ENCODE measurements around the gene PLD1.

The PLD1 gene

DNA sequence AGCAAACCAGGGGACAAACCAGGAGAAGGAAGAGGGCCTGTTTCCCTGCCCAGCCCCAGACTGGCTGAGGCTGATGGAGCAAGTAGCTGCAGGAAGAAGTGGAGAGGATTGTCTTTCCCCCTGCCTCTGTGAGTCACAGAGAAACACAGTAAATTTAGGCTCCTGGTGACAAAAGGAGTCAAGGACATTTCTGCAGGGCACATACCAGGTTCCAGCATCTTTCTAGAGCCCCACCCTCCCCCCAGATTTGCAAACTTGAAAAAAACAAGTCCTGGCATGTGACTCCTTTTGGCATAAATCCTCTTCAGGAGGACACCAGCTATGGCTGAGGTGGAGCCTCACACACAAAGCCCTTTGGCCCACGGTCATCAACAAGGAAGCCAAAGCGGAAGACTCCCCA lies 17.8 kb downstream of the PLD1 start:
- DNase-seq (ENCODE audit: low read depth): no peak

DNA sequence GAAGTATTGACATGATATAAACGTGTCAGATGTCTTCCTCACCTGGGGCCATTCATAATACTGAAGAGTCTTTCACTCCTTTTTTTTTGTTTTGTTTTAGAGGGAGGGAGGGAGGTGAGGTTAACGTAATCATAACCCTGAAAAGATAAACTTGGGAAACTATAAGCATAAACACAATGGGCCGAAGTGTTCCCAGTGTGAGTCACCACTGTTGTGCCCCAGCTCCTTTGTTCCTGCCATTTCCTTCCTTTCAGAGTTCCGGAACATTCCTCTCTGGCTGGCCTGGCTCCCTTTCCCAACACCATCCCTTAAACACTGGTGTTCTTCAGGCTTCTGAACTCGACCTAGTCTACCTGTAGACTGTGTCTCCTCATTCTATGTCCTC lies 18.6 kb downstream of the PLD1 start:
- DNase-seq (ENCODE audit: low read depth): peak; percentile 78

DNA sequence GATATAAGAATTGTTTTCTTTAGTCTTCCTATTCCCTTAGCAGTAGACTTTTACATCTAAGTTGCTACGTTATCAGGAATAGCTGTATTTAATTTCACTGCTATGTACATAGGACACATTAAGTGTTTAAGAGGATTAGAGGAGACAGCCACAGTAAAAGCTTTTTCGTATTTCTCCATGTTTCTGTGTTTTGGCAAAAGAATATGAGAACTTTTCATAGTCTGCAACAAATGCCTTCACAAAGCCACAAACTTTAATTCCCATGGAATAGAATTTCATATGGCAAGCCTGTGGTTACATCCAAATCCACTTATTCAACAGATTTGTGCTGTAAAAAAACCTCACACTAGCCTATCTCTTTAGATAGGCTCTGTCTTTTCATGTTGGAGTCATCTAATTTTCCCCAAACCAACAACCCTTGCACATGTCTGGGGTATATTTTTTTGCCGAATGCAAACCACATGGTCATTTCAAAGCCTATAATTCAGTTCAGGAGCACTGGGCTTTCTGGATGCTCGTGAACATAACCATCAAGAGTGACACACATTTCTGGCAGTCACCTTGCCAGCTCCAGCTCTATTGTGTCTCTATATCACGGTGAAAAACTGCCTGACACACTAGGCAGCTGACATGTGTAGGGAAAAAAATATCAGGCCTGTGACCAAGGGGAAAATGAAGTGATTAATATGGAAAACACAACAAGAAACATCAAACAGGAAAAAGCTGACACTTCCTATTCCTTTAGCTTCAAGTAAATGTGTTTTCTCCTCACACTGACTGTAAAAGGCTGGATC lies 19.2 kb downstream of the PLD1 start:
- peak; percentile 31 for DNase-seq (ENCODE audit: low read depth)

DNA sequence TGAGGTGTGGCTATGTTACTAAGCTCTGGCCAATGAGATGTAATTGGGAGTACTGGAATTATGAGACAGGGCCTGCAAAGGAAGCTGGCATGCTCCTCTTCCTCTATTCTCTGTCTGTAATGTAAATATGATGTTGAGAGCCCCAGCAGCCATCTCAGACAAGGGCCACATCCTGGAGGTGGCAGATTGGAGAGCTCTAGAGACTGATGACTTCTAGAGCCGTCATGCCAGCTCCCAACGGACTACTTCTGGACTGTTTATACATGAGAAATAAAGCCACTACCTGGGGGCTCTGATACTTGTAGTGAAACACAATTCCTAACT lies 19.7 kb downstream of the PLD1 start:
- DNase-seq (ENCODE audit: low read depth): no peak

DNA sequence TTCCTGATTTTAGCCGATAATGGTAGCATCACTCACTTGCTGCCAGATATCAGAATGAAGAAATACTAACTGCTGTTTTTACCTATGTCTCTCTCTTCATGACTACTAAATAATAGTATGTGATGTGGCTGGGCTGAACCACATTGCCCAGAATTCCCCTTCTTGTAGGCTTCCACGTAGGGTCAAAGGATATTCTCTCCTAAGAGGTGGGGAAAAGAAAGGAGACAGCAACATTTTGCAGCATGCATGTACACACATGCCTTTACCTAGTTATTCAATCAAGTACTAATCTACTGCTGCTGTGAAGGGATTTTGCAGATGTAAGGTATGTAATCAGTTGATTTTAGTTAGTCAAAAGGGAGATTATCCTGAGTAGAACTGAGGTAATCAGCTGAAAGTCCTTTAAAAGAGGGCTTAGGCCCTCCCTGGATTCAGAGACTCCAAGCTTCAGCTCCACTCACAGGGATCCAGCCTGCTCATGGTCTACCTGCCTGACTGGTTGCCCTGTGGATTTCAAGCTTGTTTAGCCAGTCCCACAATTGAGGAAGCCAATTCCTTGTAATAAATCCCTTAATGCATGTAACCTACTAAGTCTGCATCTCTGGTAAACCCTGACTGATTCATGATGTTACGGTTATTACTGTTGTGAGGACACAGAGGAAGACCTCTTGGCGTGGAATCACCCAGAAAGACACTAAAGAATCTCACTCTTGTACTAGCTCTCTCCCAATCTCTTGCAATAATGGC lies 20.4 kb downstream of the PLD1 start:
- DNase-seq (ENCODE audit: low read depth): no peak

DNA sequence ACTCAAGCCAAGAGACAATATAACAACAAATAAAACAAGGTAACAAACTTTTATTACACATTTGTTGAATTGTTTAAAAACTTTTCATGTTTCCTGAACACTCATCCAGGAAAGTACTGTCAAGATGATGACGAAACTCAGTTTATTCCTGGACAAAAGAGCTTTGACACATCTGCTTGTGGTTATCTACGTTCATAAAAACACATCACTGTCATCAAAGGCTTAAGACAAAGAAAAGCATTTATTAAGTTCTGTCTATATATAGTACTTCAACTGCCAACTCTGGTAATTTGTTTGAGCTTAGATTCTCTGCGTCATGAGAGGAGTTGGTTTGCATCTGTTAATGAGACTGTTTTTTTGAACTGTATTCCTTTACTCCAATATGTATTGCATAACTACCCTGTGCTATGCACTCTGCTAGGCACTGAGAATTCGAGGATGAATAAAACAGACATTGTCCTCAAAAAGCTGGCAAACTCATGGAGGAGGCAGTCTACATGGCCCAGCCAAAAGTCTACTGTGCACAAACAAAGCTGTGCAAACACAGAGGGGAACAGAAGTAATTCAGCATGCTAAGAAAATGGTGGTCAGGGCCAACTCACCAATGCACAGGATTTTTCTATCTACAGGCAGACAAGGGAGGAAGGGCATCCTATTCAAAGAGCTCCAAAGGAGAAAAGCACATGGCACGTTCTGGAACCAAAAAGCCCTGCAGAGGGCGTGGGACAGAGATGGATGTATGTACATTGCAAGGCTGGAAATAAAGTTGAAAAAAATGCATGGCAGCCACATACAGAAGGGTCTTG lies 21.5 kb downstream of the PLD1 start:
- DNase-seq (ENCODE audit: low read depth): peak; percentile 96

DNA sequence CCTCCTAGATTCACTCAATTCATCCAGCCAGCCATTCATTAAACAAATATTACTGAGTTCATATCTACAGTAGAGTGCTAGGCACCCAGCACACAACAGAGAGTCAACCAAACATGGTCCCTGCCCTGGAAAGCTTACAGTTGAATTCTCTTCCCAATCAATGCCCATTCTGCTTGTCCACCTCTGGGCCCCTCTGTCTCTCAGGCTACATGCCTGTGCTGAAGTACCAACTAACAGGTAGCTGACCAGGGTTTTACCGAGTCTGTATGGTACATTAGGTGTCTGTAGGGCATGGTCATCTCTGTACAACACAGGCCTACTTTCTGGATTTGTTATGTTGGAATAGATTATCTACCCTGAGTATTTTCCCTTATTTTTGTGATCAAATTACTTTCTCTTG lies 23.3 kb downstream of the PLD1 start:
- DNase-seq (ENCODE audit: low read depth): no peak

DNA sequence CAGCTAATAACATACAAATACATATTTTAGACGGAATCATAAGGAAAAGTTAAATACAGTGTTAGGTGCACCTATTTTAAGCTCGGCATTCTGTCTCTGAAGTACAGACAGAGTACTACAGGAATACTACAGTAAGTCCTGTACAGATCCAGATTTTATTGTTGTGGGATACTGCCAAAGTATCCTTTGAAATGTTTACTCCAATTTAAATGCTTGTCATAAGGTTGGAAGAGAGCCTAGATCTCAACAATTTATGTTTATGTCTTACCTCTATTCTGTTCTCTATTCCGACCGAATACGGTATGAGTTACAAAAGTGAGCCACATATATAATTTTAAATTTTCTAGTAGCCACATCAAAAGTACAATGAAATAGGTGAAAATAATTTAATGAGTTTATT lies 25.3 kb downstream of the PLD1 start:
- no peak for DNase-seq (ENCODE audit: low read depth)

DNA sequence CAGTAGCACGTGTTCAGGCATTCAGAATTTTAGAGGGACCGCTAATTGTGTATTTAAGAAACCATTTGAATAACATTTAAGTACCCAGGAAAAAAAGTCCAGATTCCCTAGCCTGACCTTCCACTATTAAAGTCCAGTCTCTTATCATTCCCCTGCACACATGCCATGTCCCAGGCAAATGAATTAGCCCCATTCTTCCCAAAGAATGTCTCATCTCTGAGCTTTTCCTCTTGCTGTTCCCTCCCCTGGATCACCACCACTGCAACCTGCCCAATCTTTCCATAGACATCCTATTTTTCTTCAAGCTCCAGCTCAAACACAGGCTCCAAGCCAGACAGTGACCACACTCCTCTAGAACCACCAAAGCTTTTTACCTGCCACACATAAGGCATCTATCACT lies 25.9 kb downstream of the PLD1 start:
- DNase-seq (ENCODE audit: low read depth): no peak

DNA sequence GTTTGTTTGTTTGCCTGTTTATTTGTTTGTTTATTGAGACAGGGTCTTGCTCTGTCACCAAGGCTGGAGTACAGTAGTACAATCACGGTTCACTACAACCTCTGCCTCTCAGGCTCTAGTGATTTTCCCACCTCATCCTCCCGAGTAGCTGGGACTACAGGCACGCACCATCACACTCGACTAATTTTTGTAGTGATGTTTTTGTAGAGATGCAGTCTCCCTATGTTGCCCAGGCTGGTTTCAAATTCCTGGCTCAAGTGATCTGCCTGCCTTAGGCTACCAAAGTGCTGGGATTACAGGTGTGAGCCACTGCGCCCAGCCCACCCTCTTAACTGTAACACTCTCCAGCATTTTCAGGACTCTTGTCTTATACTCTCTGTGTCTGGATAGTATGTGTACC lies 26.7 kb downstream of the PLD1 start:
- DNase-seq (ENCODE audit: low read depth): no peak

DNA sequence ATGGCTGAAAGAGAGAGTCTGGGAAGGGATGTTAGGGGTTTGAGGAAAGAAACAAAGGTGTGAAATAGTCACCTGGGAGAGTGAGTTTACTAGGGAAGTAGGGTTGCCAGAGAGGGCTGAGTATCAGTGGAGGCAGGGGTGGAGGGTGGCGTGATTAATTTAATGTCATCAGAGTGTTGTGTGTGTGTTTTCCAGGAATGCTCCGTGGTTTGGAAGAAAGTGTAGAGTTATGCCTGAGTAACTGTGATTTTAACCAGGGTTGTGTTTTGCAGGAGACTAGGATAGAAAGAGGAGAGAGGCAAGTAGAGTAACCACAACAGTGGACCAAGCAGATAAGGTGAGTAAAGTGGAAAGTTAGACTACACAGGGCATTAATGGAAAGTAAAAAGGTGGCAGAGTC lies 27.2 kb downstream of the PLD1 start:
- peak; percentile 35 for DNase-seq (ENCODE audit: low read depth)

DNA sequence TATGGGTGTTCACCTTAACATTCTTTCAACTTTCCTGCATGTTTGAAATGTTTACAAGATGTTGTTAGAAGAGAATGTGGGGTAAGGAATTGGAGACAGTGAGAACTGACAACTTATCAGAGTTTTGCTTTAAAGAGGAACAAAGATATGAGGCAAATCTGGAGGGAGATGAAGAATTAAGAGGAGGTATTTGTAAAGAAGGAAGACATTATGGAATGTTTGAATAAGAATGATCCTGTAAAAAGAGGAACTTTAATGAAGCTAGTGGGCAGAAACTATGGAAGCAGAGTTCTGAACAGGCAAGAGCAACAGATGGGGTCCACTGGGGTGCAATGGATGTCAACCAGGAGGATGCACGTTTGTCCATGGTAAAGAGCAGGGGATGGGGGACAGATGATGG lies 27.7 kb downstream of the PLD1 start:
- no peak for DNase-seq (ENCODE audit: low read depth)

DNA sequence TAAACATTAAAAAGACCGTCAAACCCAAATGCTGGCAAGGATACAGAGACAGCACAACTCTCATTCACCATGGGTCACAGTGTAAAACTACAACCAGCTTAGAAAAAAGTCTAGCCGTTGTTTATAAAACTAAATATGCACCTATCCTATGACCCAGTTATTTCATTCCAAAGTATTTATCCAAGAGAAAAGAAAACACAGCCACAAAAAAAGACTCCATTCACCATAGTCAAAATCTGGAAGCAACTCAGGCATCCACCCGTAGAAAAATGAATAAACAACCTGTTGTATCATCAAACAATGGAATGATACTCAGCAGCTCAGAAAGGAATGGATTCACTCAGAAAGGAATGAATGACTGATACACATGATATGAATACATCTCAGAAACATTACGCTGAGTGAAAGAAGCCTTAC lies 28.6 kb downstream of the PLD1 start:
- peak; percentile 62 for DNase-seq (ENCODE audit: low read depth)

DNA sequence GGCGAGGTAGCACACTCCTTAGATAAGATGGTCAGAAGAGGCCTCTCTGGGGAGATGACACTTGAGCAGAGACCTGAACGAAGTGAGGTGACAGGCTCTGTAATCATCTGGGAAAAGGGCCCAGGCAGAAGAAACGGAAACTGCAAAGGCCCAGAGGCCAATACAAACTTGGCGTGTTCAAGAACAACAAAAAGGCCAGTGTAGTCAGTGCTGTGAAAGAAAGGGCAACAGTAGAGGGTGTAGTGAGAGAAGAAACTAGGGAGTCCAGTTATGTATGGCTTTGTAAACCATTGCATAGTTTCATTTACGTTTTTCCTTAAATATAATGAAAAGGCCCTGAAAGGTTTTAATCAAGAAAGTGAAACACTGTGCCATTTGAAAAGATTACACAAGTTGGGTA lies 31.8 kb downstream of the PLD1 start:
- DNase-seq (ENCODE audit: low read depth): no peak

DNA sequence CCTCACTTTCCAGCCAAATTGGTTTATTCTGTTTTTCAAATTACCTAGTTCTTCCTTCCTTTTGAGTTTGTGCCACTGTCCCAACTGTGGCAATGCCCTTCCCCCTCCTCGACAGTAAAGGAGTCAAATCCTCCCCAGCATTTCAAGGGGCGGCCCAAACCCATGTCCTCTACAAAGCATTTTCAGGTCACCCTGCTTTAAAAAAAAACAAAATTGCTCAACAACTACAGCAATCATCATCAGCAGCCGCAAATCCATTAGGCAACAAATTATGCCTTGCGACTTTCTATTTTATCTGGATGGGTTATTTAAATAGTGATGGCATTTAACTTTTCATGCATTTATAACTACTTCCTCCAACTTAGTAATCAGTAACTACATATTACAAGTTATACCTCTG lies 32.7 kb downstream of the PLD1 start:
- no peak for DNase-seq (ENCODE audit: low read depth)

DNA sequence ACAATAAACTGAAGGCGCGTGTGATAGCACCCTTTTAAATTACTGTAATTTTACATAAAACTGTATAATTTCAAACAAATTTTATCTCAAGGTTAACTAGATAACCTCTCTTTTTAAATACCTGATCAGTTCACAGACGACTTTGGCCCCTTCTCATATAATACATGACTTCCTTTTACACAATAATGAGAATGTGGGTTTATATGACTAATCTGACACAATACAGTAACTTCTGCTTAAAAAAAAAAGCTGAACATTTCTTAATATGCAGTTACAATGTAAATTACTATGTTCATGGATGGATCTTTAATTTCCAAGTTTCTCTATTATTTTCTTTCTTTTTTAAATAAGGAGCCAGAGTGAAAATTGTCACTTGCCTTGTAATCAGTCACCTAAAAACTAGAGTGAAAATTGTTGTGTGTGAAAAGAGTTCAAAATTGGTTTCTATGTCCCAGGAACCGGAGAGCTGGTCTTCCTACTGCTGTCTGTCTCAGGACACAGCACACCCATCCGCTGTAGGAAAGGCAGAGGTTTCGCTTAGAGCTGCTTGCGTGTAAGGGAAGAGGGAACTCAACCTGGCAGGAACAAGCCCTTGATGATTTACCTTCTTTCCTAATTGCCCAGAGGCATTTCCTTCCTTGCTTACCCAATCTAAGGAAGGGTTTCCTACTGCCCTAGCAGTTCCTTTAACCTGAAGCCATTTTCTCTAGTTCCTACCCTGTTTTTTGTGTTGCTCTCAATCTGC lies 33.3 kb downstream of the PLD1 start:
- peak; percentile 12 for DNase-seq (ENCODE audit: low read depth)

DNA sequence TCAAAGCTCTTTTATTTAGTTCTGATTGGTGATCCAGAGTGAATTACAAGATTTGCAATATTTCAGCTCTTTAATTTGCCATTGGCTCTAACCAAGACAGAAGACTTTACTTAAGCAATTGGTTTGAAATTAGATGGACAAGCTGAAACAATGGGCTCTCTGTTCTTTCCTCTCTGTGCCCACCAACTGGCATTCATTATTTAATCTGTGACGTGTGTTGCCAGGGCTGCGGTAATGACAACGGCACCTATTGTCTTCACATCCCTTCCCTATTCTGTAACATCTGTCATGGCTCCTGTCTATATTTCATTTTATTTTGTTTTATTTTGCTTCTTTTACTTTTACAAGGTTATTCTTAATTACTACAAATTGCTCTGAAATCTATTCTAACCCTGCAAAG lies 33.9 kb downstream of the PLD1 start:
- no peak for DNase-seq (ENCODE audit: low read depth)

DNA sequence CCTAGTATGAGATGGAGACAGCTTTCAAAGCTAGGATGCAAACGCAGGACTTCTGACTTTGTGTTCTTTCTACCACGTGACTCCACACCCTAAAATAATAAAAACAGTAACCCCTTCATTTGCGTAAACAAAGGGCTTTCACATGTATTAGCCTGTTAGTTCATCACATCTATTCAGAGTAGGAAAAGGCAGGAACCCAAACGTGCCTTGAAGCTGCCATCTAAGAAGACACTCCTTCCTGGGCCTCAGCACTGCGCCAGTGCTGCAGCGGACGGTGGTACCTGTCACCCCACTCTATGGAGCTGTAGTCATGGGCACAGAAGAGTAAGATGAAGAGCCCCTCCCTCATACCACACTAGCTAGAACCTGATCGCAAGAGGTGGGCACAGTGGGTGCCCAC lies 34.3 kb downstream of the PLD1 start:
- DNase-seq (ENCODE audit: low read depth): no peak

DNA sequence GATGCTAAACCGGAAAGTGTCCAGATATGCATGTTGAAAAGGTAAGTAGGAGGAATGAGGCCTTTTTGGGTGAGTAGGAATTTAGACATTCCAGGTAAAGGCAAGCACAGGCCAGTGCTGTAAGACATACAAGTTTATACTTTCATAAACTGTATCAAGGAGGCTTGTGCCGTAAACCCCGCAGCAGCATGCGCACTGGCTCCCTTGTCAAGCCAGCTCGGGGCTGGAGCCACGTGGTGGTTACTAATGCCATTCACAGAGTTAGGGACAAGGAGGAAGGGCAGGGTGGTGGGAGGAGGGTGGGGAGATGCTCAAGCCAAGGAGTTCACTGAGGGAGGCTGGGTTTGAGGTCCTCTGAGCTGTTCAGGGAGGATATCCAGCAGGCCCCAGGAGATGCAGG lies 35.8 kb downstream of the PLD1 start:
- DNase-seq (ENCODE audit: low read depth): no peak

DNA sequence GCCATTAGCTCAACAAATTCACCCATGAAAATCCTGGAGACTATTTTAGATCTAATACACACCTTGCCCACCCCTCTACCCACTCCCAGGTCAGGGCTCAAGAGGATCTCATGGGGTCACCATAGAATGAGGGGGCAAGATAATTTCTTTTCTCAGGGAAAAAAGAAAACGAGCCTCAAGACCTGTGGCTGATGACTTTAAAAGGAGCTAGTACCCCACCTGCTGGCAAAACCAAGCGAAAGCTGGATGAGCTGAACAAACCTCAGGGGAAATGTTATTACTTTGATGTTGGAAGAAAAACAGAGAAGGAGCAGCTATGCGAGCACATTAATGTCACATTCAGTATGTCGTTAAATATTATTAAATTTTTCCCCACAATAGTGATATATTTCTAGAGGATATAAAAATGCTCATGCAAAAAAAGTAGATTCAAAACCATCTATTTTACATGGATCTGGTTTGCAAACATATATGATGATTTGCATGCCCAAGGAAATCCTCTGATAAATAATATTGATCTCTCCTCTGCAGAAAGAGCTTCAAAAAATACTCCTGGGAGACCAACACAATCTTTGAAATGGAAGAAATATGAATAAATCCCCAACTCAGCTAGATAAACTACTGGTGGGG lies 37.7 kb downstream of the PLD1 start:
- DNase-seq (ENCODE audit: low read depth): peak; percentile 79

DNA sequence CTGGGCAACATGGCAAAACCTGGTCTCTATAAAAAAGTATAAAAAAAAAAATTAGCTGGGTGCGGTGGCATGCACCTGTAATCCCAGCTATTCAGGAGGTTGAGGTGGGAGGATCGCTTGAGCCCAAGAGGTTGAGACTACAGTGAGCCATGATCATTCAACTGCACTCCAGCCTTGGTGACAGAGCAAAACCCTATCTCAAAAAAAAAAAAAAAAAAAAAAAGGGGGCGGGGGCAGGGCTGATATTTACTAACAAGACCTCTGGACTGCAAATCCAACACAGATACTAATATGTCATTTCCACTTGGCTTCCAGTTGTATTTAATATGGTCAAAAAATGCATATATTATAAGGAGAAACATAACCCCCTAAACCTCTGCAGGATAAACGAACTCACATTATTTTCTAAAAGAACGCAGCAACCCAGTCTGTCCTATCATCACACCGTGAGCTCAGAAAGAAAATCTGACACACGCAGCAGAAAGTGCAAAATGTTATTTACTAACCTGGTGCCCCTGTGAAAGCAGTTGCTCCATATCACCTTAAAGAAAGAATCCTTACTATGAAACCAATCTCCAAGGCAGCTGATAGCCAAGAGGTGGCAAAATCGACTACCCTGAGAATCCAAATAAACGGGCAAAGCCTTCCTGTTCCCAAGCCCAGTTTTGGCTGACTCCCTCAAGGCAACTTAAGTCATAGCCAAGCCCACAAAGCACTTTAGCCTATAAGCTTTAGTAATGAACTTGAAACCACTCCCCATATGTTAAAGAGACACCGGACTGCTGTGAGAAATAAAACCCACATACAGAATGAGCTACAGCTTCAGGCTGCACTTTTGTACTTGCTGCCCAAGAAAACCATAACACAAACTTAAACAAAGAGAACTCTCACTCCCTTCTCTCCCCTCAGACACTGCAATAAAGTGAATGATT lies 39.3 kb downstream of the PLD1 start:
- DNase-seq (ENCODE audit: low read depth): peak; percentile 70

Measured in ELR (cell line).